Suprapubic skin (tissue), 3 donors: ENCODE data around the gene VAMP8.

Experiments
- POLR2A ChIP-seq, 2 donors: fragments of 450-650 bp; IDR thresholded peaks; one replicate each; pipeline ENCODE4 v1.6.1; 2017; ENCODE audit warnings: antibody characterized with exemption in 2 of 2, mild to moderate bottlenecking in 2 of 2, moderate library complexity in 2 of 2
- TF ChIP-seq, protein P1 (sequence below), 2 donors: fragments of 200-600 bp in 1 of 2; fragments of 450-650 bp in 1 of 2; sonication (generic) in 1 of 2; IDR thresholded peaks; one replicate each; pipeline ENCODE4 v1.5.1; 2016 to 2019; ENCODE audit warnings: antibody characterized with exemption in 2 of 2, mild to moderate bottlenecking in 1 of 2, moderate library complexity in 1 of 2

DNA sequence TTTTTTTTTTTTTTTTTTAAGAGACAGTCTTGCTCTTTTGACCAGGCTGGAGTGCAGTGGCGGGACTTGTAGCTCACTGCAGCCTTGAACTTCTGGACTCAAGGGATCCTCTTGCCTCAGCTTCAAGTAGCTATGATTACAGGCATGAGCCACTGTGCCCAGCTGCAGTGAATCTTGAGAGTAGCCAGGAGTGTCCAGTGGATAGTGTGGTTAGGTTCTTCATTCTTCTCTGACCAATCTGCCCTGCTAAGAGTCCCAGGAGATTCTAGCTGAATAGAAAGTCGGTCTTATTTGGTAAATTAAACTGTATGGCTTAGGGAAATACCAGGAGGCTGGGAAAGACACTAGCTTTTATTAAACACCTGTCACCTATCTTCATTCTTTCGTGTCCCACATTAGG, 53.9 kb downstream of the VAMP8 start:
- TF ChIP-seq, protein P1, sequence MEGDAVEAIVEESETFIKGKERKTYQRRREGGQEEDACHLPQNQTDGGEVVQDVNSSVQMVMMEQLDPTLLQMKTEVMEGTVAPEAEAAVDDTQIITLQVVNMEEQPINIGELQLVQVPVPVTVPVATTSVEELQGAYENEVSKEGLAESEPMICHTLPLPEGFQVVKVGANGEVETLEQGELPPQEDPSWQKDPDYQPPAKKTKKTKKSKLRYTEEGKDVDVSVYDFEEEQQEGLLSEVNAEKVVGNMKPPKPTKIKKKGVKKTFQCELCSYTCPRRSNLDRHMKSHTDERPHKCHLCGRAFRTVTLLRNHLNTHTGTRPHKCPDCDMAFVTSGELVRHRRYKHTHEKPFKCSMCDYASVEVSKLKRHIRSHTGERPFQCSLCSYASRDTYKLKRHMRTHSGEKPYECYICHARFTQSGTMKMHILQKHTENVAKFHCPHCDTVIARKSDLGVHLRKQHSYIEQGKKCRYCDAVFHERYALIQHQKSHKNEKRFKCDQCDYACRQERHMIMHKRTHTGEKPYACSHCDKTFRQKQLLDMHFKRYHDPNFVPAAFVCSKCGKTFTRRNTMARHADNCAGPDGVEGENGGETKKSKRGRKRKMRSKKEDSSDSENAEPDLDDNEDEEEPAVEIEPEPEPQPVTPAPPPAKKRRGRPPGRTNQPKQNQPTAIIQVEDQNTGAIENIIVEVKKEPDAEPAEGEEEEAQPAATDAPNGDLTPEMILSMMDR (IDR thresholded peaks at IDR 0.05) = no peak
- no peak for TF ChIP-seq POLR2A (IDR thresholded peaks at IDR 0.05)
